Calu3 (cell line): ENCODE data around the gene PDE4B. TPM values are rescaled to one million over a fixed set of nuclear protein-coding genes. Genes with fewer than 3 reads are reported as not detected.

Source experiments
- BruUV-seq: library from RNA; stranded (reverse); fragments of 400-500 nt; replicated peaks from 2 replicates; lab custom pipeline; 2021; lab: Mats Ljungman, UMichigan
- CTCF ChIA-PET: fragments of 300-600 bp; sonication (Branson Sonifier 250); formaldehyde crosslinking; loops from one replicate; lab custom pipeline; 2022; ENCODE audit warnings: antibody characterized with exemption; lab: Charles Lee
- DNase-seq: peaks from one replicate; pipeline ENCODE4 v3.0.0; 2022
- H3K27ac Mint-ChIP-seq: one replicate; pipeline ENCODE4 v1.8.0; 2022; ENCODE audit warnings: mixed read lengths; ENCODE audit not compliant: unreplicated experiment
- H3K27me3 Mint-ChIP-seq: one replicate; pipeline ENCODE4 v1.8.0; 2022; ENCODE audit warnings: mixed read lengths; ENCODE audit not compliant: unreplicated experiment
- H3K36me3 Mint-ChIP-seq: one replicate; pipeline ENCODE4 v1.8.0; 2022; ENCODE audit warnings: mild to moderate bottlenecking, moderate library complexity, mixed read lengths; ENCODE audit not compliant: insufficient read depth, unreplicated experiment
- H3K4me1 Mint-ChIP-seq: one replicate; pipeline ENCODE4 v1.8.0; 2022; ENCODE audit warnings: mild to moderate bottlenecking, low read depth, mixed read lengths; ENCODE audit not compliant: unreplicated experiment
- H3K4me3 Mint-ChIP-seq: one replicate; pipeline ENCODE4 v1.8.0; 2022; ENCODE audit warnings: mild to moderate bottlenecking, low read depth, moderate library complexity, mixed read lengths; ENCODE audit not compliant: unreplicated experiment
- H3K9me3 Mint-ChIP-seq: one replicate; pipeline ENCODE4 v1.8.0; 2022; ENCODE audit warnings: low read depth, mixed read lengths; ENCODE audit not compliant: unreplicated experiment
- CTCF ChIP-seq: fragments of 200-600 bp; IDR thresholded peaks from one replicate; pipeline ENCODE4 v1.8.0; 2022; ENCODE audit warnings: antibody characterized with exemption; ENCODE audit not compliant: unreplicated experiment
- intact Hi-C: fragments of 100-400 bp; cut with micrococcal nuclease; formaldehyde crosslinking; loops from one replicate; pipeline ENCODE4 v1.10.0; 2022; ENCODE audit not compliant: unreplicated experiment
- total RNA-seq: library from RNA; stranded (reverse); gene quantifications from 2 replicates; pipeline ENCODE4 v1.2.3, GENCODE V29; 2022

The PDE4B gene
- total RNA-seq, 1 experiment from 2014 or later = 2.9 TPM

GRCh38 chr1:66154394-66154793 lies 361.7 kb downstream of the PDE4B start:
- Mint-ChIP-seq H3K9me3 (no peaks in the 10 kb centered on the region), H3K27ac (no peak overlapping the region), H3K4me3 (no peak overlapping the region), H3K27me3 (peaks cover 24% of the 10 kb centered on the region), H3K4me1 (no peaks in the 10 kb centered on the region), H3K36me3 (no peaks in the 10 kb centered on the region)
- DNase-seq = no peak
- CTCF ChIA-PET = no interaction called here
- no peak for TF ChIP-seq CTCF
- intact Hi-C loops = no loop called here
- BruUV-seq = no TSS peak

GRCh38 chr1:66156144-66156543 lies 363.4 kb downstream of the PDE4B start:
- Mint-ChIP-seq H3K9me3 (no peaks in the 10 kb centered on the region), H3K27ac (no peak overlapping the region), H3K4me3 (no peak overlapping the region), H3K4me1 (no peaks in the 10 kb centered on the region), H3K36me3 (no peaks in the 10 kb centered on the region), H3K27me3 (peaks cover 22% of the 10 kb centered on the region)
- intact Hi-C loops = no loop called here
- DNase-seq = no peak
- no peak for TF ChIP-seq CTCF
- BruUV-seq = no TSS peak
- CTCF ChIA-PET = no interaction called here

GRCh38 chr1:66159800-66160199 lies 367.1 kb downstream of the PDE4B start:
- TF ChIP-seq CTCF = no peak
- CTCF ChIA-PET = no interaction called here
- BruUV-seq = no TSS peak
- no peaks in the 10 kb centered on the region for H3K4me1 Mint-ChIP-seq
- no peak overlapping the region for H3K4me3 Mint-ChIP-seq
- peaks cover 13% of the 10 kb centered on the region for H3K27me3 Mint-ChIP-seq
- no peaks in the 10 kb centered on the region for H3K36me3 Mint-ChIP-seq
- H3K27ac Mint-ChIP-seq = no peak overlapping the region
- DNase-seq = no peak
- intact Hi-C loops = loop anchor here (10.0 kb wide), 1 partner anchor 65 kb away; no protein-coding TSS in a partner anchor
- no peaks in the 10 kb centered on the region for H3K9me3 Mint-ChIP-seq

GRCh38 chr1:66160719-66161118 lies 368.0 kb downstream of the PDE4B start:
- no peak for DNase-seq
- Mint-ChIP-seq H3K4me3 (no peak overlapping the region), H3K27me3 (peaks cover 13% of the 10 kb centered on the region), H3K36me3 (no peaks in the 10 kb centered on the region), H3K4me1 (no peaks in the 10 kb centered on the region), H3K27ac (no peak overlapping the region), H3K9me3 (no peaks in the 10 kb centered on the region)
- intact Hi-C loops = loop anchor here (10.0 kb wide), 1 partner anchor 64 kb away; no protein-coding TSS in a partner anchor
- CTCF ChIA-PET = no interaction called here
- BruUV-seq = no TSS peak
- TF ChIP-seq CTCF = no peak
